Measurements from ENCODE around the gene BAIAP2. TPM values are rescaled to one million over a fixed set of nuclear protein-coding genes. Genes with fewer than 3 reads are reported as not detected.

Gene BAIAP2
- total and polyA plus RNA-seq, 10 of the 15 experiments (the other 5 are each of a cell fraction or from before 2014, with no cell fraction given): 0.15 to 1.2 (median 0.46) TPM; not detected in 2

DNA sequence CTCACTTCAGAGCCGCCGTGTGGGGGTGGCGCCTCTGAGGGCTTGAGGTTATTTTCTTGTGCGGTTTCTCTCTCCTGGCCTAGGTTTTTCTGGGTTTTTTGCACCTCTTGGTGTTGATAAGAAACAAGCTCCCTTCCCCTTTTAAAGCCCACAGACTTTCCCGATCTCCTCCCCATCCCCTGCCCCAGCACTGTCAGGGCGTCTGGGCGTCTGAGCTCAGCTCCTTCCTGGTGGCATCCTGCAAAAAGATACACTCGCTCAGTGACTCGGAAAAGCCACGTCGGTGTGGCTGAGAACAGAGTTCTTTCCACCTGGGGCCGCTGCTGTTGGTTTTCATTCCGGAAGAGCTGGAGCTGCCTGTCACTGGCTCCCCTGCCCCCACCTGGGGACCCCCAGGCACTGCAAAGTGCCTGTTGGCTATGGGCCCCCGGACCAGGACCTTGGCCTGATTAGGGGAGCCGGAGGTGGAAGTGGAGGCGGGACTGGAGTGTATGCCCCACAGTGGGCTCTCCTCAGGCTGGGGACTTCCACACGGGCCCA is 14.5 kb downstream of the BAIAP2 start (continued):
- TF ChIP-seq E2F4 (IDR thresholded peaks at IDR 0.05; ENCODE audit: low read depth, low read length): no peak
- TF ChIP-seq CBFB (IDR thresholded peaks at IDR 0.05; ENCODE audit: low read depth): 0 out of 2 replicates have a peak, but pooled peaks have one; percentile 25
- TF ChIP-seq, protein P1, sequence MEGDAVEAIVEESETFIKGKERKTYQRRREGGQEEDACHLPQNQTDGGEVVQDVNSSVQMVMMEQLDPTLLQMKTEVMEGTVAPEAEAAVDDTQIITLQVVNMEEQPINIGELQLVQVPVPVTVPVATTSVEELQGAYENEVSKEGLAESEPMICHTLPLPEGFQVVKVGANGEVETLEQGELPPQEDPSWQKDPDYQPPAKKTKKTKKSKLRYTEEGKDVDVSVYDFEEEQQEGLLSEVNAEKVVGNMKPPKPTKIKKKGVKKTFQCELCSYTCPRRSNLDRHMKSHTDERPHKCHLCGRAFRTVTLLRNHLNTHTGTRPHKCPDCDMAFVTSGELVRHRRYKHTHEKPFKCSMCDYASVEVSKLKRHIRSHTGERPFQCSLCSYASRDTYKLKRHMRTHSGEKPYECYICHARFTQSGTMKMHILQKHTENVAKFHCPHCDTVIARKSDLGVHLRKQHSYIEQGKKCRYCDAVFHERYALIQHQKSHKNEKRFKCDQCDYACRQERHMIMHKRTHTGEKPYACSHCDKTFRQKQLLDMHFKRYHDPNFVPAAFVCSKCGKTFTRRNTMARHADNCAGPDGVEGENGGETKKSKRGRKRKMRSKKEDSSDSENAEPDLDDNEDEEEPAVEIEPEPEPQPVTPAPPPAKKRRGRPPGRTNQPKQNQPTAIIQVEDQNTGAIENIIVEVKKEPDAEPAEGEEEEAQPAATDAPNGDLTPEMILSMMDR (IDR thresholded peaks at IDR 0.05 in 2 of 3, conservative IDR thresholded peaks at IDR 0.05 in 1 of 3; ENCODE audit: control insufficient read depth in 2 of 3, extremely low read depth in 1 of 3, insufficient read depth in 1 of 3, low read depth in 3 of 3, low read length in 3 of 3): peak in 1 of 3 experiments; percentile 1; a peak in 1 of 6 replicates
- TF ChIP-seq ATF7 (IDR thresholded peaks at IDR 0.05; ENCODE audit: low read depth): 0 out of 2 replicates have a peak, but pooled peaks have one; percentile 15
- TF ChIP-seq TCF12 (IDR thresholded peaks at IDR 0.05; ENCODE audit: low read depth, low read length): peak; percentile 19; the same call in 1 of the 2 replicates
- no peak for TF ChIP-seq ETV6 (conservative IDR thresholded peaks at IDR 0.05 in 1 of 2, IDR thresholded peaks at IDR 0.05 in 1 of 2; ENCODE audit: borderline replicate concordance in 1 of 2, low read depth in 1 of 2)
- 0 out of 2 replicates have a peak, but pooled peaks have one; percentile 57 for TF ChIP-seq ZSCAN29 (IDR thresholded peaks at IDR 0.05)
- peak; percentile 62 to 67; a peak in 3 of 4 replicates for TF ChIP-seq IKZF2 (IDR thresholded peaks at IDR 0.05)
- no peak for TF ChIP-seq PML (IDR thresholded peaks at IDR 0.05; ENCODE audit: low read length)
